ENCODE data around the gene CROCC2. TPM values are rescaled to one million over a fixed set of nuclear protein-coding genes. Genes with fewer than 3 reads are reported as not detected.

The CROCC2 gene
- total RNA-seq, 4 donors from 2014 or later = 0.06 to 0.12 TPM; not detected in 2

GRCh38 chr2:241036964-241037421 lies 130.9 kb downstream of the CROCC2 start:
- no peak for TF ChIP-seq CTCF (IDR thresholded peaks at IDR 0.05)
- no peak for DNase-seq (ENCODE audit: low spot score)
- ATAC-seq (ENCODE audit: low FRiP score) = no peak

GRCh38 chr2:241037498-241037897 lies 131.4 kb downstream of the CROCC2 start:
- DNase-seq (ENCODE audit: low spot score) = no peak
- TF ChIP-seq CTCF (IDR thresholded peaks at IDR 0.05) = no peak
- no peak for ATAC-seq (ENCODE audit: low FRiP score)

- DNase-seq (ENCODE audit: low spot score) (no peak), ATAC-seq (ENCODE audit: low FRiP score) (no peak)
- no peak for TF ChIP-seq CTCF (IDR thresholded peaks at IDR 0.05)
Measured at GRCh38 chr2:241038374-241039180, 132.4 kb downstream of the CROCC2 start.

- ATAC-seq (ENCODE audit: low FRiP score) (no peak), DNase-seq (ENCODE audit: low spot score) (no peak)
Measured at GRCh38 chr2:241039416-241039815, 133.3 kb downstream of the CROCC2 start.

GRCh38 chr2:241040081-241040803 lies 134.1 kb downstream of the CROCC2 start:
- ATAC-seq (ENCODE audit: low FRiP score) (no peak), DNase-seq (ENCODE audit: low spot score) (no peak)
- no peak for TF ChIP-seq CTCF (IDR thresholded peaks at IDR 0.05)

More at GRCh38 chr2:241039416-241039815, 133.3 kb downstream of the CROCC2 start:
- TF ChIP-seq CTCF (IDR thresholded peaks at IDR 0.05) = no peak

- DNase-seq (ENCODE audit: low spot score) (no peak), ATAC-seq (ENCODE audit: low FRiP score) (no peak)
- no peak for TF ChIP-seq CTCF (IDR thresholded peaks at IDR 0.05)
Measured at GRCh38 chr2:241041589-241042158, 135.5 kb downstream of the CROCC2 start.

Other genes starting within 250 kb of the CROCC2 start
- not detected for gene AQP12B, start 223.5 kb upstream of the CROCC2 start, total RNA-seq
- not detected for gene AQP12A, start 214.5 kb upstream of the CROCC2 start, total RNA-seq
- gene KIF1A, start 86.1 kb upstream of the CROCC2 start, total RNA-seq = under 1 TPM in 2 of 4 donors, not detected in 2; 0.19 to 0.60 TPM
- gene AGXT, start 37.5 kb upstream of the CROCC2 start, total RNA-seq = 1 to 10 TPM in 1 of 4 donors, under 1 TPM in 1, not detected in 2; 0.56 to 1.4 TPM
- gene MAB21L4, start 10.2 kb upstream of the CROCC2 start, total RNA-seq = not detected
- 10 to 100 TPM; 18.0 to 52.2 (median 32.5) TPM for gene SNED1, start 92.3 kb downstream of the CROCC2 start, total RNA-seq
- 10 to 100 TPM; 26.9 to 39.1 (median 34.5) TPM for gene MTERF4, start 196.0 kb downstream of the CROCC2 start, total RNA-seq
- 1 to 10 TPM; 2.1 to 7.3 (median 6.1) TPM for gene PASK, start 243.1 kb downstream of the CROCC2 start, total RNA-seq
- 10 to 100 TPM; 33.4 to 41.8 (median 35.4) TPM for gene PPP1R7, start 244.1 kb downstream of the CROCC2 start, total RNA-seq

Data from omental fat pad (tissue), 4 donors.